Activated naive CD4-positive, alpha-beta T cell treated with anti-CD3 and anti-CD28 coated beads, Interleukin-2, amount 50 U/mL, for 16 hours (primary cell): Measurements from ENCODE around the gene SIL1.
"Not testable (repeated sequence)": the region's sequence is repeated elsewhere in the genome, so short reads cannot be mapped to it uniquely, and the experiment has no call there.

Experiments
- DNase-seq: peaks from one replicate; pipeline ENCODE4 v3.0.0-alpha.2; 2020

Gene SIL1

GRCh38 chr5:138935466-138935865, 262.7 kb downstream of the SIL1 start:
- no peak for DNase-seq

GRCh38 chr5:138934971-138935370, 263.2 kb downstream of the SIL1 start:
- no peak for DNase-seq

GRCh38 chr5:138933522-138934290, 264.5 kb downstream of the SIL1 start:
- DNase-seq, result no peak

GRCh38 chr5:138932171-138932810, 265.9 kb downstream of the SIL1 start:
- DNase-seq, result no peak

GRCh38 chr5:138930371-138931097, 267.6 kb downstream of the SIL1 start:
- DNase-seq, result no peak

GRCh38 chr5:138929571-138929955, 268.6 kb downstream of the SIL1 start:
- no peak for DNase-seq

GRCh38 chr5:138927979-138928378, 270.2 kb downstream of the SIL1 start:
- no peak for DNase-seq

GRCh38 chr5:138927544-138927943, 270.6 kb downstream of the SIL1 start:
- DNase-seq, result no peak

- no peak for DNase-seq
Measured at GRCh38 chr5:138926688-138927448, 271.3 kb downstream of the SIL1 start.

GRCh38 chr5:138926257-138926656, 271.9 kb downstream of the SIL1 start:
- no peak for DNase-seq

- DNase-seq, result no peak
Measured at GRCh38 chr5:138925090-138925635, 273.0 kb downstream of the SIL1 start.

GRCh38 chr5:138922494-138922893, 275.7 kb downstream of the SIL1 start:
- no peak for DNase-seq

- not testable (repeated sequence) for DNase-seq
Measured at GRCh38 chr5:138921362-138921761, 276.8 kb downstream of the SIL1 start.

- DNase-seq, result no peak
Measured at GRCh38 chr5:138920181-138920580, 278.0 kb downstream of the SIL1 start.

GRCh38 chr5:138918686-138919085, 279.5 kb downstream of the SIL1 start:
- DNase-seq, result no peak

- DNase-seq, result no peak
Measured at GRCh38 chr5:138914338-138914737, 283.8 kb downstream of the SIL1 start.

GRCh38 chr5:138913773-138914172, 284.4 kb downstream of the SIL1 start:
- DNase-seq, result no peak

- DNase-seq, result no peak
Measured at GRCh38 chr5:138912093-138912492, 286.1 kb downstream of the SIL1 start.

- DNase-seq, result no peak
Measured at GRCh38 chr5:138911441-138911840, 286.7 kb downstream of the SIL1 start.

- no peak for DNase-seq
Measured at GRCh38 chr5:138910546-138911185, 287.5 kb downstream of the SIL1 start.

- DNase-seq, result no peak
Measured at GRCh38 chr5:138909734-138910133, 288.4 kb downstream of the SIL1 start.

GRCh38 chr5:138905541-138905940, 292.6 kb downstream of the SIL1 start:
- no peak for DNase-seq
